Skeletal muscle satellite cell (primary cell): Measurements from ENCODE around the gene ATP8B1.

ENCODE experiments used
- H3K27me3 ChIP-seq: 2 replicates; pipeline ENCODE4 v1.7.0; 2013; ENCODE audit warnings: low read length; ENCODE audit not compliant: control insufficient read depth, insufficient read depth
- H3K36me3 ChIP-seq: 2 replicates; pipeline ENCODE4 v1.7.0; 2013; ENCODE audit warnings: mild to moderate bottlenecking, control low read depth, low read length; ENCODE audit not compliant: insufficient read depth
- H3K4me1 ChIP-seq: 2 replicates; pipeline ENCODE4 v1.7.0; 2013; ENCODE audit warnings: low read length; ENCODE audit not compliant: control insufficient read depth, insufficient read depth
- H3K4me2 ChIP-seq: 2 replicates; pipeline ENCODE4 v1.7.0; 2013; ENCODE audit warnings: mild to moderate bottlenecking, low read length
- H3K4me3 ChIP-seq: 2 replicates; pipeline ENCODE4 v1.7.0; 2013; ENCODE audit warnings: low read length
- H3K9ac ChIP-seq: 2 replicates; pipeline ENCODE4 v1.7.0; 2013; ENCODE audit warnings: mild to moderate bottlenecking, low read depth, low read length, moderate library complexity
- H3K9me3 ChIP-seq: replicated peaks from 2 replicates; pipeline ENCODE4 v1.7.0; 2013; ENCODE audit warnings: mild to moderate bottlenecking, control low read depth, low read length

Gene ATP8B1

GRCh38 chr18:57816208-57816954 lies 13.3 kb upstream of the ATP8B1 start:
- H3K27me3 ChIP-seq: no peaks in the 10 kb centered on the region
- H3K4me3 ChIP-seq: no peak overlapping the region
- no peaks in the 10 kb centered on the region for H3K36me3 ChIP-seq
- H3K9me3 ChIP-seq: peaks cover 8% of the 10 kb centered on the region
- H3K4me1 ChIP-seq: peaks cover 32% of the 10 kb centered on the region
- no peak overlapping the region for H3K9ac ChIP-seq
- H3K4me2 ChIP-seq: no peak overlapping the region

- Histone ChIP-seq H3K4me1 (peaks cover 23% of the 10 kb centered on the region), H3K4me3 (no peak overlapping the region), H3K4me2 (no peak overlapping the region), H3K27me3 (no peaks in the 10 kb centered on the region), H3K9ac (no peak overlapping the region), H3K9me3 (peaks cover 8% of the 10 kb centered on the region), H3K36me3 (no peaks in the 10 kb centered on the region)
These were observed 11.4 kb upstream of the ATP8B1 start for GRCh38 chr18:57814555-57814954.

- H3K9me3 ChIP-seq: peaks cover 8% of the 10 kb centered on the region
- H3K9ac ChIP-seq: peak overlapping the region; percentile 32
- H3K27me3 ChIP-seq: no peaks in the 10 kb centered on the region
- H3K4me3 ChIP-seq: no peak overlapping the region
- H3K4me2 ChIP-seq: no peak overlapping the region
- H3K4me1 ChIP-seq: peaks cover 32% of the 10 kb centered on the region
- H3K36me3 ChIP-seq: no peaks in the 10 kb centered on the region
These were observed 10.1 kb upstream of the ATP8B1 start for GRCh38 chr18:57813245-57813644.

- Histone ChIP-seq H3K36me3 (no peaks in the 10 kb centered on the region), H3K4me1 (peaks cover 42% of the 10 kb centered on the region), H3K4me3 (no peak overlapping the region), H3K27me3 (no peaks in the 10 kb centered on the region), H3K9me3 (peaks cover 8% of the 10 kb centered on the region), H3K4me2 (no peak overlapping the region), H3K9ac (no peak overlapping the region)
These were observed 9.0 kb upstream of the ATP8B1 start for GRCh38 chr18:57812126-57812477.

GRCh38 chr18:57811477-57812125 lies 8.5 kb upstream of the ATP8B1 start:
- Histone ChIP-seq H3K4me3 (no peak overlapping the region), H3K9ac (no peak overlapping the region), H3K4me2 (no peak overlapping the region), H3K36me3 (no peaks in the 10 kb centered on the region), H3K27me3 (no peaks in the 10 kb centered on the region), H3K9me3 (peaks cover 8% of the 10 kb centered on the region), H3K4me1 (peaks cover 45% of the 10 kb centered on the region)

GRCh38 chr18:57809190-57809589 lies 6.1 kb upstream of the ATP8B1 start:
- Histone ChIP-seq H3K4me1 (peaks cover 49% of the 10 kb centered on the region), H3K9ac (peak overlapping the region; percentile 68), H3K9me3 (peaks cover 8% of the 10 kb centered on the region), H3K4me3 (no peak overlapping the region), H3K4me2 (no peak overlapping the region), H3K27me3 (no peaks in the 10 kb centered on the region), H3K36me3 (no peaks in the 10 kb centered on the region)

- peak overlapping the region; percentile 87 for H3K9ac ChIP-seq
- peak overlapping the region; percentile 75 for H3K4me2 ChIP-seq
- H3K4me1 ChIP-seq: peaks cover 45% of the 10 kb centered on the region
- peaks cover 8% of the 10 kb centered on the region for H3K9me3 ChIP-seq
- H3K27me3 ChIP-seq: no peaks in the 10 kb centered on the region
- peak overlapping the region; percentile 33 for H3K4me3 ChIP-seq
- H3K36me3 ChIP-seq: no peaks in the 10 kb centered on the region
These were observed 4.4 kb upstream of the ATP8B1 start for GRCh38 chr18:57807336-57808117.

- peaks cover 45% of the 10 kb centered on the region for H3K4me1 ChIP-seq
- H3K9ac ChIP-seq: peak overlapping the region; percentile 87
- H3K27me3 ChIP-seq: no peaks in the 10 kb centered on the region
- H3K4me2 ChIP-seq: peak overlapping the region; percentile 75
- H3K4me3 ChIP-seq: peak overlapping the region; percentile 33
- H3K9me3 ChIP-seq: peaks cover 5% of the 10 kb centered on the region
- H3K36me3 ChIP-seq: no peaks in the 10 kb centered on the region
These were observed 3.8 kb upstream of the ATP8B1 start for GRCh38 chr18:57806978-57807285.

- Histone ChIP-seq H3K9ac (peak overlapping the region; percentile 26), H3K36me3 (no peaks in the 10 kb centered on the region), H3K4me1 (peaks cover 43% of the 10 kb centered on the region), H3K9me3 (peaks cover under 1% of the 10 kb centered on the region), H3K4me3 (peak overlapping the region; percentile 8), H3K27me3 (no peaks in the 10 kb centered on the region), H3K4me2 (peak overlapping the region; percentile 75)
These were observed 3.3 kb upstream of the ATP8B1 start for GRCh38 chr18:57806201-57806977.

- Histone ChIP-seq H3K9ac (no peak overlapping the region), H3K9me3 (no peaks in the 10 kb centered on the region), H3K36me3 (peaks cover 5% of the 10 kb centered on the region), H3K27me3 (no peaks in the 10 kb centered on the region), H3K4me2 (no peak overlapping the region), H3K4me1 (peaks cover 48% of the 10 kb centered on the region), H3K4me3 (no peak overlapping the region)
These were observed 2.0 kb upstream of the ATP8B1 start for GRCh38 chr18:57805117-57805516.

GRCh38 chr18:57804557-57804956 lies 1.4 kb upstream of the ATP8B1 start:
- Histone ChIP-seq H3K4me3 (no peak overlapping the region), H3K4me1 (peaks cover 45% of the 10 kb centered on the region), H3K9me3 (no peaks in the 10 kb centered on the region), H3K27me3 (no peaks in the 10 kb centered on the region), H3K4me2 (no peak overlapping the region), H3K9ac (no peak overlapping the region), H3K36me3 (peaks cover 5% of the 10 kb centered on the region)
